NCI-H526 treated with DMSO at 0.1 percent for 48 hours (cell line): Measurements from ENCODE around the gene CHL1.
A peak's percentile ranks its signal among the peaks of the same experiment; 100 is the strongest.

Experiments used
- DNase-seq: peaks from one replicate; lab custom pipeline; 2025; lab: John Stamatoyannopoulos, UW

The CHL1 gene

DNA sequence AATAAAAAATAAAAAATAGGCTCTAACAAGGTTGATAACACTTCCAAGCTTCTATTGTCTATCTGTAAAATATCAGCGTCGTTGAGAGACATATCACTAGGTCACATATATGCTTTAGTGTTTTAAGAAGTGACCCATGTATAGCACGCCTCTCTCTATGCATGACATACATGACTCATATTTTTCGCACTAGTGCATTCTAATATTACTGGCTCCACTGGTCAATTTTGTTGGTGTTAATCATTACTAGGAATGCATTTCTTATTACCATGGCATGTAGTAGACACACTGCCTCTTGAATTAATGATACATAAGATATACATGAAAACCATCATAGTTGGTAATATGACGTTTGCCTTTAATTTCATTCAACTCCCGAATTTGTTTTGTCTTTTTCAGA is 203.1 kb downstream of the CHL1 start:
- no peak for DNase-seq

DNA sequence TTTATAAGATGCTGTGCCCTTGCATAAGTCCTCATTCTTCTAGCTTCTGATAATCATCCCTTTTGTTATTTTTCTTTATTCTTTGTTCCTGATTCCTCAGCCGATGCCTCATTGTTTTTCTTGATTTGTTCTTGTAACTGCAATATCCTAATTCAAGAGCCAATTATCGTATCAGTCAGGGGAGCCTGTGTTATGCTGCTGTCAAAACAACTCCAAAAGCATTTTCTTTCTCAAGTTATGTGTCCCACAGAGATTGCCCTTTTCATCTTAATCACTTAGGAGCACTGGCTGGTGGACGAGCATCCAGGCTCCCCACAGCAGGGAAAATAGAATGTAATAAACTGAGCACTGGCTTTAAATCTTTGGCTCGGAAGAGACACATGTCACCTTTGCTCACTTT is 207.3 kb downstream of the CHL1 start:
- DNase-seq = no peak

DNA sequence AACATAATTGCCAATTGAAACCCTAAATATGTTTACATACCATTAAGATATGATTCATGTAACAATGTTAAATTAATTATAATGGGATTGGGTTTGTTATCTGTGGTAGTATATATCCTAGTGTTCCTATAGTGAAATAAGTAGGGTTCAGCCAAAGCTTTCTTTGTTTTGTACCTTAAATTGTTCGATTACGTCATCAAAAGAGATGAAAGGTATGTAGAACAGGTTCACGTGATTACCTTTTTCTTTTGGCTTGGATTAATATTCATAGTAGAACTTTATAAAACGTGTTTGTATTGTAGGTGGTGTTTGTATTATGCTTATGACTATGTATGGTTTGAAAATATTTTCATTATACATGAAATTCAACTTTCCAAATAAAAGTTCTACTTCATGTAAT is 212.4 kb downstream of the CHL1 start:
- DNase-seq = no peak

DNA sequence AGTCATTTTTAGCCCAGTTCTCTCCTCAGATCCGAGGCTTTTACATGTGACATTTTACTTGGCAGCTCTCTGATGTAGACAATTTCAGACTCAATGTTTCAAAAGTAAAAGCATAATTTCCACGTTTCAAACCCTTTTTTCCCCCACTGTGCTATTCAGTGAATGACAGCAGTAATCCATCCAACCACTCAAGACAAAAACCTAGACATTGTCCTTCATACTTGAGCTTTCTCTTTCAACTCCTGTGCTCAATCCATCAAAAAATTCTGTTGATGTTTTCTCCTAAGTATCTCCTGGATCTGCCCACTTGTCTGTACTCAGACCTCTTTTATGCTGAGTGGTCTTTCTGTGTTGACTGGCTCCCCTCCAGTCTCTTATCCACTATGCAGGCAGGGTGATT is 214.7 kb downstream of the CHL1 start:
- DNase-seq = no peak

DNA sequence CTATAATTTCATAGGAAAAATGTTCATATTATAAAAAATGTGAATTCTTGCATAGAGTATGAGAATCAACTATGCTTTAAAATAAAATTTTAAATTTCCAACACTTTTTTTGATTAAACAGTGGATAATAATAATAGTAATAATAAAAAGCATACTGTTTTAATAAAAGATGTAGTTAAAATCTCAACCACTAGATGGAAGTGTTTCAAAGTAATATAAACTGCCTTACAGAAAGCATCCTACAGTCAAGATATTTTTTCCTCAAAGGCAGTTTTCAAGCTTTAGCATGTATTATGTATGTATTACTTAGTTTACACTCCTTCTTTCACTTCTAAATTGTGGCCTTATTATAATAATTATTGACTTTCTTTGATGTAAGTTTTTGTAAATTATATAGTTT is 217.5 kb downstream of the CHL1 start:
- peak; percentile 6 for DNase-seq

DNA sequence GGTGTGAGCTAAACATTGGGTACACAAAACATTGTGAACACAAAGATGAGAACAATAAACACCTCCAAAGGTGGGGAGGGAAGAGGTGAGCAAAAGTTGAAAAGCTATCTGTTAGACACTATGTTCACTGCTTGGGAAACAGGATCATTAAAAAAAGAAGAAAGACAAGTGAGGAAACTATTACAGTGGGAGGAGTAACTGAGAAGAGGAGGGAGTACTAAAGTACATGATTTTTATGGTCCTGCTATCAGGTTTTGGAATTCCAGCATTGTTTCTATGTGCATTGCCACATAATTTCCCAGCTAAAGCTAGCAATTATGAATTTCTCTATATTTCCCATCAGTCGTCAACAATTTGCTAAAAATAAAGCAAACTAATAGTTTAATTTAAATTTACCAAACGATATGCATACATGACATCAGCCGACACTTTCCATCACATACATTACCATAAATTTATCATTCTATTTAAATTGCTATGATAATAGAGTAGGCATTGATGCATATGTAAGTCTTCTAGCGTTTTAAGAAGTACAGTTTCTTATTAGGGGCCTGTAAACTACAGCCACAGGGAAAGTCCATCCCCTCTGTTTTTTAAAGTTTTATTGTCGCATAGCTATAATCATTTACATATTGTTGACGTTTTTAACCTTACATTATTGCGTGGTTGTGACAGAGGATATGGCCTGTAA is 221.8 kb downstream of the CHL1 start:
- DNase-seq = no peak

DNA sequence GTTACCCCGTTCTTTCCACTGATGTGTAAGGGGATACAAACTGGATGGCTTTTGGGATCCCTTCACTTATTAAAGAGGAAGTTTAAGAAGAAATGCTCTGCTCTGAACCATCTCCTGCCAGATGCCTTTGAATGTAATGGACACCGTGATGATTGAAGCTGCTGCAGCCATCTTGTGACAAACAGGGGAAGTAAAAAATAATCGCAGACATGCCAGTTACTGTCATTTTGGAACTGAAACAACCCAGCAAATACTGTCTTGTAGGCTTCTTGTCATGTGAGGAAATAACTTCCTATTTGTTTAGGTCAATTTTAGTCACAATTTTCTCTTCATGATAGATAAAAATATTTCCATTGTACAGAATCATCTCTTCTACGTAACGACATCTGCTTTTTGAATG is 224.0 kb downstream of the CHL1 start:
- no peak for DNase-seq

DNA sequence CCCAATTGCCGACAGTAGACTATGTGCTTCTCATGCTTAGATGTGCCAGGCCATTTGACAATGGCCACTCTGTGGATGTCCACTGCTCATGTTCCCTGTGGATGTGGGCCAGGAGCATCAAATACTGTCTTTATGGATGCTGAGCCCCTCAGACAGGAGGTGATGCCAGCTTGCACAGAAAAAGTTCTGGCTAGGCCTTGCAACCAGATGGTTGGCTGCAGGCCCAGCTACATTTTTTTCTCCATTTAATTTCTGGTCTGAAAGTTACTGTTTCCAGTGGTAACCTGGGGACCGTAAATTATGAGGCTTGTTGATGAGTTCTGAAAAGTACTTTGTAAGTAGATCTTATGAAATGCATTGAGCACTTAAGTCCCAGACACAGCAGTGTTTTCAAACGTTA is 228.5 kb downstream of the CHL1 start:
- DNase-seq = no peak

DNA sequence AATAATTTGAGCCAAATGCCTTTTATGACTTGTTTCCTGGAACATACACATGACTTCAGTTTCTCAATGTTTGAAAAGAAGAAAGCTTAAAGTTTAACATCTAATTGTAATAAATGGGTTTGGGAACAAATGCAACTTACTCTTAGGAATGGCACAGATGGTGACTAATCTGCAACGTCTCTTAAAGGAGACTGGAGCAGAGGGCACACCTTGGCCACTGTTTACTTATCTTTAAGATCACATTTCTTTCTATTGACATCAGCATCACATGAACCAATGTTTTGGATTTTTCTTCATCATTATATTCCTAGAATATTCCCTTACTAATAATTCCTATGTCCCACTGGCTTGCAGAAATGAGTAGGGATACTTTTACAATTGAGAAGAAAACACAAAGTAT is 229.5 kb downstream of the CHL1 start:
- DNase-seq = no peak

DNA sequence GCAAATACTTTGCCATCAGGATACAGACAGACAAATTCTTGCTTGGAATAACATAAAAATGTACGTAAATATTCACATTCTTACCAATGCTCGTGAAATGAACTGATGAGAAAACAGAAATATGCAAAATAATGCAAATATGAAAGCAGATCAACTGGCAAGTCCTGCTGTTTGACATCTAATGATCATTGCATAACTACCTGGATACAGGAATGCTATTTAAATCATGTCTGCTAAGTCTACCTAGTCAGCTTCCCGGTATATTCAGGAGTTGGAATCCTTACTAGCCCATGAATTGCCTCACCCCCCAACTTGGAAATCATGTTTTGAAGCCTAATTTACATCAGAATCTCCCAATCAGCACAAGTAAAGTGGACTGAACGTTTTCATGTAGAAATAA is 230.6 kb downstream of the CHL1 start:
- peak; percentile 94 for DNase-seq

DNA sequence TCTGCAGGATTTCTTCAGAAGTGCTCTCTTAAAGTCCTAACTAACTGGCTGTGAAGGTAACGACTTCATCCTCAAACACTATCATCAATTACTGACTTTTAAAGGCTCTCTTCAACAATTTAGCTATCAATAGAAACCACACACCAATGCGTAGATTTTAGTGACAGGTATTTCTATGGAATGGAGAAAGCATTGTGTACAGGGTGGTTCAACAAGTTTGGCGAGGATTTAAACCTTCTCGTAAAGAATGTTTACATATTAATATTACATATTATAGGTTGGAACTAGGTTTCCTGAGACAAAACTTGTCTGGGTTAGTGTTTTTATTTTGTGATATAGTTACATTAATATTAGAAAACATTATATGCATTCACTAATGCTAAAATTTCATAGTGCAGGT is 233.6 kb downstream of the CHL1 start:
- peak; percentile 33 for DNase-seq

DNA sequence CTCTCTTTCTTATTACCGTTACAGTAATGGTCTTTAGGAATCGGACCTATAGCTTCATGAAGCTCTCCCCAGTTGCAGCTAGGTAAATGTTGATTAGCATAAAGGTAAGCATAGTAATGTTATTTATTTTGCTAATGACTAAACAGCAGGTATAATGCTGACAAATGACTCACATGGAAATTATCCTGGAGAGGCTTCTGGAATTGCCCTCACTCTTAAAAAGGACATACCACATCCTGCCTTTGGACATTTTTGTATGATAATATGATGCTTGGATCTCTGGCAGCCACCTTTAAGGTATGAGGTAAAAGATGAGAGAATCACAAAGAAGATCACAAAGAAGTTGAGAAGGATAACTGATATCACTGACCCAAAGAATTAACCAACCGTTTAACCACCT is 238.6 kb downstream of the CHL1 start:
- no peak for DNase-seq

DNA sequence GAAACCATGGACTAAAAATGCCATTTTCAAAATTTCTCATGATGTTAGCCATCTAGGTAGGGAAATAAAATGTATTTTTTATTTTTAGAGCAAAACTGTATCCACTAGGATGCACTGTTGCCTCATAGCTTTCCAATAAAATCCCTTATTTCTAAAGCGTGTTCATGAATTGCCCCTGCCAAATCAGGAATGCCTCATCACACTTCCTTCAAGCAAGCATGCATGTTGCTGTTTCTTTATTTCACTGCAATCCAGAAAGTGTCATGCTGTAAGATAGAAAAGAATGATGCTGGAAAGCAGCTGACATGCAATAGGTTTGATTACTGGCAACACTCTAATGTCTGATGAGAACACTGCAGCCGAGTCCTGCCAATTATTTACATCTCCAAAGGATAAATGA is 239.5 kb downstream of the CHL1 start:
- no peak for DNase-seq

DNA sequence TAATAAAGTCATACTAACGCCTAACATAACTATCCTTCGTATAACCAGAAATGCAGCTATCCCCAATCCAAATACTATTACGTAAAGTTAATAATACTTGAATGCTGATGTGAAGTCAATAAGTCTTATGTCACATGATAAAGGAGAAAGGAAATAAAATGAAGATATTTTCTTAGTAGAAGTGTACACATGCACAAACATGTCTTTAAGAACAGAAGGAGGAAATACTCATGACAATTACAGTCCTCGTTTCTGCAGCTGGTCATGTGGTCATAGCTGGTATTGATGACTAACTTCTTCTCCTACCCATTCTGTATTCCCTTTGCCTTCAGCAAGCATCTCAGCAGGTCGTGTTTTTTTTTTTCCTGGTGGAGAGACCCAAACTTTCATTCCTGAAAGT is 244.3 kb downstream of the CHL1 start:
- no peak for DNase-seq

DNA sequence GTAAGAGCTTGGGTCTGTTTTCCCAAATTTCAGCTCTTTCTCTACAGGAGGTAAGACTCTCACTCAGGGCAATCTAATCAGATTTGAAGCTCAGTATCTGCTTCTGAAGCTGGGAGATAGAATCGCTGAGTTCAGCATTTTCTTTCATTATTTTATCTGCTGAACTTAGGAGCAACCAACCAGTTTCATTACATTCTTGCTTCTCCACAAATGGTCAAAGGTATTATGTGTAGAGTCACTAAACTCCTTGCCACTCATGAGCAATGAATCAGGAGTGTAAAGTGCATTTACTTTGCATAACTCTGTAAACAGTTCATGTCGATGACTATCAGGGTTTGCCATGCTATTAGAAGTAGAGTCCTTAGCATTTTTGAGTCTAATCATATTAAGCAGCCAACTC is 249.4 kb downstream of the CHL1 start:
- DNase-seq = no peak

DNA sequence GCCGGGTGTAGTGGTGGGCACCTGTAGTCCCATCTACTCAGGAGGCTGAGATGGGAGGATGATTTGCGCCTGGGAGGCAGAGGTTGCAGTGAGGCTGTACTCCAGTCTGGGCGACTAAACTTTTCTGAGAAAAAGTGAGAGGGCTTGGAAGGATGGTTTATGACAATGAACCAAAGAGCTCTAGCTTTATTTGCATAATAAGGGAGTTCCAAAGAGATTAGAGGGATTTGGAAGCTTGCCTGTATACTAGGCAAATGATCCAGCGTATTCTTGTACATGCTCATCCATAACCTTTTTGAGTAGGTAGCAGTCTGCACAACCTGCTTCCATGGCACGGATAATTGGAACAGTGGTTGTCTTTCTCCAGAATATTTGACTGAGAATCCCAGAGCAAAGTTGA is 251.1 kb downstream of the CHL1 start:
- DNase-seq = peak; percentile 42

DNA sequence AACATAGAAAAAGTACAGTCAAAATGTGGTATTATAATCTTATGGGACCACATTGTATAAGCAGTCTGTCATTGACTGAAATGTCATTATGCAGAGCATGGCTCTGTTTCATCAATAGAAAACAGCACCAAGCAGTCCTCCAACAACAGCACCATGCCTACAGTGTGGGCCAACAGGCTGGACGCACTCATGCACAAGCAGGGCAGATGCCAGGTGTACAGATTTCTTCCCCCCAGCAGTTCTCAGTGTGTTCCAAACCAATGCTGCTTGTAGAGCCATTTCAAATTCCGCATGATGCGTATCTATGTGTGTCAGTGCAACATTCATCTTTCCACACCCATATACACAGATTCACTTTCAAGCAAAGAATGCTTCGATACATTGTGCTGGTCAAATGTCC is 253.1 kb downstream of the CHL1 start:
- DNase-seq = no peak

DNA sequence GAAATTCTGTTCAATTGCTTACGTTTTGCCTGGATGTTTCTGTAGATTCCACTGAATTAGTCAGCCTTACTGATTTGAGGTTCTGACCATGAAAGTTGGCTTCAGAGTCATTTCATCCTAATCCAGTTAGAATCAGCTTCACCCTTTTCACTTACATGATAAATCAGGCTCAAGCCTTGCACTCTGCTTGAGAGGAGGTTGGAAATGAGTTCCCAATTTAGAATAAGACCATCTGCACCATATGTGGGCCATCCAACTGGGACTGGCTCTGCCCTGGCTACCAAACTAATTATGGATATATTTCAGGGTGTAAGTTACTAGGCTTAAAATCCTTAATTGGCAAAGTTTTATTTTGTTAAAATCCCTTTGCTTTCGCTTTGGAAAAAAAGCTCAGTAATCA is 255.7 kb downstream of the CHL1 start:
- DNase-seq = no peak

DNA sequence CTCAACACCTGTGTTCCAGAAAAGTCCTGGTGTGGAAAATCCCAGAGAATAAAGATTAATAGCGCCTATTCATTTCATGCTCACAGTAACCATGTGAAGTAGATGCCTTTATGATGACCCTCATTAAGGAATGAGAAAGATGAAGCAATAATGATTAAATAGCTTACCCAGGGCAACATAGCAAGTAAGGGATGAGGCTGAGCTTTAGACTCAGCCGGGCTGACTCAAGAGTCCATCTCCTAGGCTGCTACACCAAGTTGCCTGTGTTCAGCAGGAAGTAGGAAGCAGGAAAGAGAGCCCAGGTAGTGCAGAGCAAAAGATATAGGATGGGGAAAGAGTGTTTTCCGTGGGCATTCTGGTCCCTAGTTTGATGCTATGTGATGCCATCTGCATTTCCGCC is 256.5 kb downstream of the CHL1 start:
- DNase-seq = no peak

DNA sequence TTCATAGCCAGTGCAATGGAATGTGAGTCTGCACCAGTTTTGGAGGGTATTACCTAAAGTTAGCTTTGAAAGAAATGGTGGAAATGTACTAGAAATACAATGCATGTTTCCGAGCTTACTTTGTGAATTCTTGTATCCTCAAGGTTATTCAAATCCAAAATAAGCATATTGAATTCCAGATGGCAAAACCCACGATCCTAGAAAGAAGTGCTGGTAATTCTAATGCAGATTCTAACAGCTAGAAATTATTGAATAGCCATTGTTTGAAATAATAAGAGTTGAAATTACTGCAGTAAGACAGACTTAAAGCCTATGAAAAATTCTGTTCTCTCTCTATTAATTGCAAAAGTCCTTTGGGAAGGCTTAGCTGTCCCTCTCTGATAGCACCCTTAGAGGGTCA is 258.4 kb downstream of the CHL1 start:
- no peak for DNase-seq

DNA sequence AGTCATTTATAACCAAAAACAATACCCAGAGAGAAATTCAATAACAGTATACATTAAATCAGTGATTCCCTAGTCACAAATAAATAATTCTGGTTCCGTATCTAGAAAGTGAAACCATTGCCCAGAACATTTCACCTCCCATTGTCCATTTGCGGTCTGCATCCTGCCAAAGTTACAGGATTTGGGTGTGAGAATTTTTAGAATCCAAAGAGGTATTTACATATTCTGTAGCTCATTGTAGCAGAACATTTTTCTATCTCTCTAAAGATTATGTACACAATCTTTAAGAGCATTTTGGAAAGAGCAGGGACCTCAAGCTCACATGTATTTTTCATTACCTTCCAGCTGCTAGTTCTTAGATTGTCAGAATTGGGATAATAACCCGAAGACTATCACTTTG is 261.6 kb downstream of the CHL1 start:
- DNase-seq = no peak

DNA sequence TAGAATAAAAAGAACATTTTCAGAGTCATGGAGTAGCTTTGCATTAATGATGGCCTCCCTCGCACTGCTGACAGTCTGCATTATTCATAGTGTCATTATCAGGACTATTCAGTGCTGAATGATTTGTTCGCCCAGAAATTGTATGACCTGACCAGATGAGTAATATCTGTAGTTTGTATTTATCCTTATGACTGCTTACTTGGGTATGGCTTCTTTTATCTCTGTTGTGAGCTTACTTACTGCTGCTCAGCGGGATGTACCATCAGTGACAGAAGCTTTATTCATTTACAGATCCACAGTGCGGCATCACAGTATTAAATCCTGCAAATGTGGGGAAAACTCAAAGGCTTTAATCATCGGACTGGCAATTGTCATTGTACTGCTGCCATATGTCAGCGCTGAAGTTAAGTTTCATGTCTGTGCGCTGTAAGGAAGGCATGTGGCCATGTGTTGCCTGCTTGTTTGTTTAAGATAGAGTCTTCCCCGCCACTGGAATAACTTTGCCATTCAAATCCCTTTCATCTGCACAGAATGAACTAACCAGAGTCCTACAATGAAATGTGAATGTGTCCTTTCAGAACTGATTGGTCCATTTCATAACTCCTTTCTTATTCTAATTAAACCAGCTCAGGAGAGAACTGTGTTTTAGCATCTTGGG is 262.2 kb downstream of the CHL1 start:
- peak; percentile 16 for DNase-seq
